ENCODE measurements around the gene NHLH2.

DNA sequence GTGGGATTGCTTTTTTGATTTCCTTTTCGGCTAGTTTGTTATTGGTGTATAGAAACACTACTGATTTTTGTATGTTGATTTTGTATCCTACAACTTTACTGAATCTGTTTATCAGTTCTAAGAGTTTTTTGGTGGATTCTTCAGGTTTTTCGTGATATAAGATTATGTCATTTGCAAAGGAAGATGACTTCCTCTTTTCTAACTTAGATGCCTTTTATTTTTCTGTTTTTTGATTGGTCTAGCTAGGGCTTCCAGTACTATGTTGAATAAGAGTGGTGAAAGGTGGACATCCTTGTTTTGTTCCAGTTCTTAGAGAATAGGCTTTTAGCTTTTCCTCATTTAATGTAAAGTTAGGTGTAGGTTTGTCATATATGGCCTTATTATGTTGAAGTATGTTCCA, 13.1 kb upstream of the NHLH2 start:
- TF ChIP-seq POLR2A (IDR thresholded peaks at IDR 0.05) (no peak), CTCF (IDR thresholded peaks at IDR 0.05) (no peak)

All from body of pancreas (tissue), 4 donors.